Measurements from ENCODE around the gene FMN2.
A peak's percentile ranks its signal among the peaks of the same experiment; 100 is the strongest.

The FMN2 gene

DNA sequence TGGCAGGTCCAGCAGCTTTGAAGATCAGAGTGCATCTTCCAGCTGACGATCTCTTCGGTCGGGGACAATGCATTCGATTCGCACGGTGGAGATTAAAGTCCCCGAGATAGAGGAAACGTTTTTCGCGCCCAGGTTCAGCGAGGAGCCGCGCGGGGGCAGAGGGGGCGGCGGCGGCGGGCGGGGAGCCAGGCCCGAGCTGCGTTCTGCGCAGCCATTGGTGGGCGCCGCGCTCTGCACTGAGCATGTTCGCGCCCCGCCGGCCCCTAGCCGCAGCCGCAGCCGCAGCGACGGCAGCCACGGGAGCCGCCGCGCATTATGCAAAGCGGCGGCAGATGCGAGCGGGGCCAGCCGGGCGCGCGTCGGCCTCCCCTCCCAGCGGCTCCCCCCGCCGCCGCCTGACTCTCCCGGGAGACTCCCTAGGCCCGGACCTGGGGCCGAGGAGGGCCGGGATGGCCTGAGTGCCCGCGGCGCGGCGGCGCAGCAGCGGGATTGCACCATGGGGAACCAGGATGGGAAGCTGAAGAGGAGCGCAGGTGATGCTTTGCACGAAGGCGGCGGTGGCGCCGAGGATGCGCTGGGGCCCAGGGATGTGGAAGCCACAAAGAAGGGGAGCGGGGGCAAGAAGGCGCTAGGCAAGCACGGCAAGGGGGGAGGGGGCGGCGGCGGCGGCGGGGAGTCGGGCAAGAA, at the start of gene FMN2 (continued):
- no peak for TF ChIP-seq ZNF48 (tag by site-specific recombination; IDR thresholded peaks at IDR 0.05)
- TF ChIP-seq ZNF138 (tag by site-specific recombination; IDR thresholded peaks at IDR 0.05; ENCODE audit: borderline replicate concordance): no peak
- no peak for TF ChIP-seq ZNF747 (tag by site-specific recombination; IDR thresholded peaks at IDR 0.05)
- TF ChIP-seq ZNF404 (tag by site-specific recombination; IDR thresholded peaks at IDR 0.05): no peak
- no peak for TF ChIP-seq SETDB1 (IDR thresholded peaks at IDR 0.05; ENCODE audit: insufficient read length, low read length)
- TF ChIP-seq ZNF266 (tag by site-specific recombination; IDR thresholded peaks at IDR 0.05; ENCODE audit: low read depth): no peak
- TF ChIP-seq ZNF140 (tag by site-specific recombination; IDR thresholded peaks at IDR 0.05): no peak
- no peak for TF ChIP-seq ZNF350 (tag by site-specific recombination; IDR thresholded peaks at IDR 0.05)
- TF ChIP-seq, protein P1, sequence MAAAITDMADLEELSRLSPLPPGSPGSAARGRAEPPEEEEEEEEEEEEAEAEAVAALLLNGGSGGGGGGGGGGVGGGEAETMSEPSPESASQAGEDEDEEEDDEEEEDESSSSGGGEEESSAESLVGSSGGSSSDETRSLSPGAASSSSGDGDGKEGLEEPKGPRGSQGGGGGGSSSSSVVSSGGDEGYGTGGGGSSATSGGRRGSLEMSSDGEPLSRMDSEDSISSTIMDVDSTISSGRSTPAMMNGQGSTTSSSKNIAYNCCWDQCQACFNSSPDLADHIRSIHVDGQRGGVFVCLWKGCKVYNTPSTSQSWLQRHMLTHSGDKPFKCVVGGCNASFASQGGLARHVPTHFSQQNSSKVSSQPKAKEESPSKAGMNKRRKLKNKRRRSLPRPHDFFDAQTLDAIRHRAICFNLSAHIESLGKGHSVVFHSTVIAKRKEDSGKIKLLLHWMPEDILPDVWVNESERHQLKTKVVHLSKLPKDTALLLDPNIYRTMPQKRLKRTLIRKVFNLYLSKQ (tag by site-specific recombination; IDR thresholded peaks at IDR 0.05; ENCODE audit: borderline replicate concordance): no peak
- TF ChIP-seq, protein P2, sequence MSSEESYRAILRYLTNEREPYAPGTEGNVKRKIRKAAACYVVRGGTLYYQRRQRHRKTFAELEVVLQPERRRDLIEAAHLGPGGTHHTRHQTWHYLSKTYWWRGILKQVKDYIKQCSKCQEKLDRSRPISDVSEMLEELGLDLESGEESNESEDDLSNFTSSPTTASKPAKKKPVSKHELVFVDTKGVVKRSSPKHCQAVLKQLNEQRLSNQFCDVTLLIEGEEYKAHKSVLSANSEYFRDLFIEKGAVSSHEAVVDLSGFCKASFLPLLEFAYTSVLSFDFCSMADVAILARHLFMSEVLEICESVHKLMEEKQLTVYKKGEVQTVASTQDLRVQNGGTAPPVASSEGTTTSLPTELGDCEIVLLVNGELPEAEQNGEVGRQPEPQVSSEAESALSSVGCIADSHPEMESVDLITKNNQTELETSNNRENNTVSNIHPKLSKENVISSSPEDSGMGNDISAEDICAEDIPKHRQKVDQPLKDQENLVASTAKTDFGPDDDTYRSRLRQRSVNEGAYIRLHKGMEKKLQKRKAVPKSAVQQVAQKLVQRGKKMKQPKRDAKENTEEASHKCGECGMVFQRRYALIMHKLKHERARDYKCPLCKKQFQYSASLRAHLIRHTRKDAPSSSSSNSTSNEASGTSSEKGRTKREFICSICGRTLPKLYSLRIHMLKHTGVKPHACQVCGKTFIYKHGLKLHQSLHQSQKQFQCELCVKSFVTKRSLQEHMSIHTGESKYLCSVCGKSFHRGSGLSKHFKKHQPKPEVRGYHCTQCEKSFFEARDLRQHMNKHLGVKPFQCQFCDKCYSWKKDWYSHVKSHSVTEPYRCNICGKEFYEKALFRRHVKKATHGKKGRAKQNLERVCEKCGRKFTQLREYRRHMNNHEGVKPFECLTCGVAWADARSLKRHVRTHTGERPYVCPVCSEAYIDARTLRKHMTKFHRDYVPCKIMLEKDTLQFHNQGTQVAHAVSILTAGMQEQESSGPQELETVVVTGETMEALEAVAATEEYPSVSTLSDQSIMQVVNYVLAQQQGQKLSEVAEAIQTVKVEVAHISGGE (tag by site-specific recombination; conservative IDR thresholded peaks at IDR 0.05; ENCODE audit: low read depth): 0 out of 2 replicates have a peak, but pooled peaks have one; percentile 6
- TF ChIP-seq ZNF629 (tag by site-specific recombination; IDR thresholded peaks at IDR 0.05): no peak; the same call in 1 of the 2 replicates
- TF ChIP-seq, protein P3, sequence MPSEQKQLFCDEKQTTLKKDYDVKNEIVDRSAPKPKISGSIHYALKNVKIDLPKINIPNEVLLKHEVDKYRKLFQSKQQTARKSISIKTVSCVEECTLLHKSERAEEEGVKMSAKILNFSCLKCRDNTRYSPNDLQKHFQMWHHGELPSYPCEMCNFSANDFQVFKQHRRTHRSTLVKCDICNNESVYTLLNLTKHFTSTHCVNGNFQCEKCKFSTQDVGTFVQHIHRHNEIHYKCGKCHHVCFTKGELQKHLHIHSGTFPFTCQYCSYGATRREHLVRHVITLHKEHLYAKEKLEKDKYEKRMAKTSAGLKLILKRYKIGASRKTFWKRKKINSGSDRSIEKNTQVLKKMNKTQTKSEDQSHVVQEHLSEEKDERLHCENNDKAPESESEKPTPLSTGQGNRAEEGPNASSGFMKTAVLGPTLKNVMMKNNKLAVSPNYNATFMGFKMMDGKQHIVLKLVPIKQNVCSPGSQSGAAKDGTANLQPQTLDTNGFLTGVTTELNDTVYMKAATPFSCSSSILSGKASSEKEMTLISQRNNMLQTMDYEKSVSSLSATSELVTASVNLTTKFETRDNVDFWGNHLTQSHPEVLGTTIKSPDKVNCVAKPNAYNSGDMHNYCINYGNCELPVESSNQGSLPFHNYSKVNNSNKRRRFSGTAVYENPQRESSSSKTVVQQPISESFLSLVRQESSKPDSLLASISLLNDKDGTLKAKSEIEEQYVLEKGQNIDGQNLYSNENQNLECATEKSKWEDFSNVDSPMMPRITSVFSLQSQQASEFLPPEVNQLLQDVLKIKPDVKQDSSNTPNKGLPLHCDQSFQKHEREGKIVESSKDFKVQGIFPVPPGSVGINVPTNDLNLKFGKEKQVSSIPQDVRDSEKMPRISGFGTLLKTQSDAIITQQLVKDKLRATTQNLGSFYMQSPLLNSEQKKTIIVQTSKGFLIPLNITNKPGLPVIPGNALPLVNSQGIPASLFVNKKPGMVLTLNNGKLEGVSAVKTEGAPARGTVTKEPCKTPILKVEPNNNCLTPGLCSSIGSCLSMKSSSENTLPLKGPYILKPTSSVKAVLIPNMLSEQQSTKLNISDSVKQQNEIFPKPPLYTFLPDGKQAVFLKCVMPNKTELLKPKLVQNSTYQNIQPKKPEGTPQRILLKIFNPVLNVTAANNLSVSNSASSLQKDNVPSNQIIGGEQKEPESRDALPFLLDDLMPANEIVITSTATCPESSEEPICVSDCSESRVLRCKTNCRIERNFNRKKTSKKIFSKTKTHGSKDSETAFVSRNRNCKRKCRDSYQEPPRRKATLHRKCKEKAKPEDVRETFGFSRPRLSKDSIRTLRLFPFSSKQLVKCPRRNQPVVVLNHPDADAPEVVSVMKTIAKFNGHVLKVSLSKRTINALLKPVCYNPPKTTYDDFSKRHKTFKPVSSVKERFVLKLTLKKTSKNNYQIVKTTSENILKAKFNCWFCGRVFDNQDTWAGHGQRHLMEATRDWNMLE (tag by site-specific recombination; conservative IDR thresholded peaks at IDR 0.05; ENCODE audit: low read depth): no peak
- TF ChIP-seq, protein P4, sequence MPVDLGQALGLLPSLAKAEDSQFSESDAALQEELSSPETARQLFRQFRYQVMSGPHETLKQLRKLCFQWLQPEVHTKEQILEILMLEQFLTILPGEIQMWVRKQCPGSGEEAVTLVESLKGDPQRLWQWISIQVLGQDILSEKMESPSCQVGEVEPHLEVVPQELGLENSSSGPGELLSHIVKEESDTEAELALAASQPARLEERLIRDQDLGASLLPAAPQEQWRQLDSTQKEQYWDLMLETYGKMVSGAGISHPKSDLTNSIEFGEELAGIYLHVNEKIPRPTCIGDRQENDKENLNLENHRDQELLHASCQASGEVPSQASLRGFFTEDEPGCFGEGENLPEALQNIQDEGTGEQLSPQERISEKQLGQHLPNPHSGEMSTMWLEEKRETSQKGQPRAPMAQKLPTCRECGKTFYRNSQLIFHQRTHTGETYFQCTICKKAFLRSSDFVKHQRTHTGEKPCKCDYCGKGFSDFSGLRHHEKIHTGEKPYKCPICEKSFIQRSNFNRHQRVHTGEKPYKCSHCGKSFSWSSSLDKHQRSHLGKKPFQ (tag by site-specific recombination; IDR thresholded peaks at IDR 0.05): no peak
- TF ChIP-seq ZNF473 (tag by site-specific recombination; IDR thresholded peaks at IDR 0.05): no peak
- TF ChIP-seq ZFP3 (tag by site-specific recombination; IDR thresholded peaks at IDR 0.05; ENCODE audit: low read depth): no peak
- TF ChIP-seq SP2 (tag by site-specific recombination; IDR thresholded peaks at IDR 0.05): peak; percentile 53
- TF ChIP-seq ZIC2 (tag by site-specific recombination; IDR thresholded peaks at IDR 0.05): peak; percentile 34
- TF ChIP-seq ZBTB7A (tag by site-specific recombination; IDR thresholded peaks at IDR 0.05; ENCODE audit: low read depth): no peak
- peak; percentile 96 for TF ChIP-seq ZNF335 (tag by site-specific recombination; conservative IDR thresholded peaks at IDR 0.05)
- TF ChIP-seq, protein P5, sequence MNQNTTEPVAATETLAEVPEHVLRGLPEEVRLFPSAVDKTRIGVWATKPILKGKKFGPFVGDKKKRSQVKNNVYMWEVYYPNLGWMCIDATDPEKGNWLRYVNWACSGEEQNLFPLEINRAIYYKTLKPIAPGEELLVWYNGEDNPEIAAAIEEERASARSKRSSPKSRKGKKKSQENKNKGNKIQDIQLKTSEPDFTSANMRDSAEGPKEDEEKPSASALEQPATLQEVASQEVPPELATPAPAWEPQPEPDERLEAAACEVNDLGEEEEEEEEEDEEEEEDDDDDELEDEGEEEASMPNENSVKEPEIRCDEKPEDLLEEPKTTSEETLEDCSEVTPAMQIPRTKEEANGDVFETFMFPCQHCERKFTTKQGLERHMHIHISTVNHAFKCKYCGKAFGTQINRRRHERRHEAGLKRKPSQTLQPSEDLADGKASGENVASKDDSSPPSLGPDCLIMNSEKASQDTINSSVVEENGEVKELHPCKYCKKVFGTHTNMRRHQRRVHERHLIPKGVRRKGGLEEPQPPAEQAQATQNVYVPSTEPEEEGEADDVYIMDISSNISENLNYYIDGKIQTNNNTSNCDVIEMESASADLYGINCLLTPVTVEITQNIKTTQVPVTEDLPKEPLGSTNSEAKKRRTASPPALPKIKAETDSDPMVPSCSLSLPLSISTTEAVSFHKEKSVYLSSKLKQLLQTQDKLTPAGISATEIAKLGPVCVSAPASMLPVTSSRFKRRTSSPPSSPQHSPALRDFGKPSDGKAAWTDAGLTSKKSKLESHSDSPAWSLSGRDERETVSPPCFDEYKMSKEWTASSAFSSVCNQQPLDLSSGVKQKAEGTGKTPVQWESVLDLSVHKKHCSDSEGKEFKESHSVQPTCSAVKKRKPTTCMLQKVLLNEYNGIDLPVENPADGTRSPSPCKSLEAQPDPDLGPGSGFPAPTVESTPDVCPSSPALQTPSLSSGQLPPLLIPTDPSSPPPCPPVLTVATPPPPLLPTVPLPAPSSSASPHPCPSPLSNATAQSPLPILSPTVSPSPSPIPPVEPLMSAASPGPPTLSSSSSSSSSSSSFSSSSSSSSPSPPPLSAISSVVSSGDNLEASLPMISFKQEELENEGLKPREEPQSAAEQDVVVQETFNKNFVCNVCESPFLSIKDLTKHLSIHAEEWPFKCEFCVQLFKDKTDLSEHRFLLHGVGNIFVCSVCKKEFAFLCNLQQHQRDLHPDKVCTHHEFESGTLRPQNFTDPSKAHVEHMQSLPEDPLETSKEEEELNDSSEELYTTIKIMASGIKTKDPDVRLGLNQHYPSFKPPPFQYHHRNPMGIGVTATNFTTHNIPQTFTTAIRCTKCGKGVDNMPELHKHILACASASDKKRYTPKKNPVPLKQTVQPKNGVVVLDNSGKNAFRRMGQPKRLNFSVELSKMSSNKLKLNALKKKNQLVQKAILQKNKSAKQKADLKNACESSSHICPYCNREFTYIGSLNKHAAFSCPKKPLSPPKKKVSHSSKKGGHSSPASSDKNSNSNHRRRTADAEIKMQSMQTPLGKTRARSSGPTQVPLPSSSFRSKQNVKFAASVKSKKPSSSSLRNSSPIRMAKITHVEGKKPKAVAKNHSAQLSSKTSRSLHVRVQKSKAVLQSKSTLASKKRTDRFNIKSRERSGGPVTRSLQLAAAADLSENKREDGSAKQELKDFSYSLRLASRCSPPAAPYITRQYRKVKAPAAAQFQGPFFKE (tag by site-specific recombination; IDR thresholded peaks at IDR 0.05; ENCODE audit: borderline replicate concordance): no peak
- no peak for TF ChIP-seq ZNF530 (tag by site-specific recombination; IDR thresholded peaks at IDR 0.05; ENCODE audit: low read depth)
